SH-SY5Y (cell line): ENCODE results near the gene AMIGO3.

Experiments used
- GATA2 ChIP-seq: IDR thresholded peaks from 2 replicates; pipeline ENCODE4 v1.6.1; 2011; ENCODE audit warnings: mild to moderate bottlenecking, low read depth, low read length
- GATA3 ChIP-seq: IDR thresholded peaks from 2 replicates; pipeline ENCODE4 v1.6.1; 2011; ENCODE audit warnings: low read depth, mild to moderate bottlenecking, low read length, moderate library complexity

DNA sequence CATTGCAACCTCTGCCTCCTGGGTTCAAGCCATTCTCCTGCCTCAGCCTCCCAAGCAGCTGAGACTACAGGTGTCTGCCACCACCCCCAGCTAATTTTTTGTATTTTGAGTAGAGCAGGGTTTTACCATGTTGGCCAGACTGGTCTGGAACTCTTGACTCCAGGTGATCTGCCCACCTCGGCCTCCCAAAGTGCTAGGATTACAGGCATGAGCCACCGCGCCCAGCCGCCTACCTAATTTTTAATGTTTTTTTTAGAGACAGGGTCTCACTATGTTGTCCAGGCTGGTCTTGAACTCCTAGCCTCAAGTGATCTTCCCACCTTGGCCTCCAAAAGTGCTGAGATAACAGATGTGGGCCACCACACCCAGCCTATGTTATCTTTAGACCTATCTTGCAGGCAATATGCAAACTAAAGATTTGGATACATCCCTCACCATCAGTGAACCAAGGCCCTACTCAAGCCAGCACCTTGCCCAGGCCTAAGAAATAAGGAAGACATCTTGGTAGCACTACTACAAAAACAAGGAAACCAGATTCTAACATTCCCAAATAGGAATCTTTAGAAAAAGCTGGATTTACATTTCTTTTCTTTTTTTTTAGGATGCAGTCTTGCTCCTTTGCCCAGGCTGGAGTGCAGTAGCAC lies 10.6 kb upstream of the AMIGO3 start:
- no peak for TF ChIP-seq GATA3
- TF ChIP-seq GATA2: no peak
